Measurements from ENCODE around the gene NOS1AP.

- TF ChIP-seq CTCF (IDR thresholded peaks at IDR 0.05) (no peak), POLR2A (IDR thresholded peaks at IDR 0.05) (no peak)
Measured at GRCh38 chr1:162137179-162137960, 67.9 kb downstream of the NOS1AP start.
